GM12873 (cell line): ENCODE data around the gene SHCBP1.

Experiments
- TF ChIP-seq, protein P1 (sequence below): IDR thresholded peaks from 2 replicates; pipeline ENCODE4 v1.5.1; 2012; ENCODE audit warnings: low read depth, mild to moderate bottlenecking, moderate library complexity, low read length, control low read depth; ENCODE audit not compliant: insufficient read depth; ENCODE audit errors: missing control alignments

The SHCBP1 gene

DNA sequence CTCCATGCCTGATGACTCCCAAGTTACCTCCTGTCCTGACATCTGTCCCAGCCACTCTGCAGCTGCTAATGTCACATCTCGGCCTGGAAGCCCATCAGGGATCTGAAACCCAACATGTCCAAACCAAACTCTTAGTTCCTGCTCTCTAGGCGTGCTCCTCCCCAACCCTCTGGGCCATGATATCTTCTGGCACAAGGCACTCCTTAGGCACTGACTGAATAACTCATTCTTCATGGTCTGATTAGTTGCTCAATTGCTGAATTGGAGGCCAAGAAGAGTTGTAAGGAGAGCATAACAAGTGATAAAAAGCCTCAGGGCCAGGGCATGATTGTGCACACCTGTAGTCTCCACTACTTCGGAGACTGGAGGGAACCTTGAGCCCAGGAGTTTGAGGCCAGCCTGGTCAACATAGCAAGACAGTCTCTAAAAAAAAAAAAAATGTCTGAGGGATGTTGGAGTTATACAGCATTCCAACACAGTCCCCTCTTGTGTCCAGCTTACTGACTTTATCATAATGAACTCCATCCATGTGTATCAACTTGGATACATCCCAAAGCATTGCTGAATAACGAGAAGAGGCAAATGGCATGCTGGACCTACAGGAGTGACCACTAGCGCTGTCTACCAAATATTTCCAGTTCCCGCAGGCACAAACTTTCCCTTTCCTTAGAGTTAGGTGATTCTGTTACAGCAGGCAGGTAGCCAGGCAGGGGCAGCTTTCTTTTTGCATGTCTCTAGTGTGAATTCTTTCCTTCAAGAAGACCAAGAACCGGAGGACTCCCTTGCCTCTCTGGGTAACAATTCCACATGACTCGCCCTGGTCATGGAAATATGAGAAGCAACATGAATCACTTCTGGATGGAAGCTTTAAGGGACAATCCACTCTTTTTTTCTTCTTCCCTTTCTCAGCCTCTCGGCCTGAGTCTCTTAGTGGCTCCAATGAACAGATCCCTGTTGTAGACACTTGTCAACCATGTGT, 18.1 kb upstream of the SHCBP1 start:
- TF ChIP-seq, protein P1, sequence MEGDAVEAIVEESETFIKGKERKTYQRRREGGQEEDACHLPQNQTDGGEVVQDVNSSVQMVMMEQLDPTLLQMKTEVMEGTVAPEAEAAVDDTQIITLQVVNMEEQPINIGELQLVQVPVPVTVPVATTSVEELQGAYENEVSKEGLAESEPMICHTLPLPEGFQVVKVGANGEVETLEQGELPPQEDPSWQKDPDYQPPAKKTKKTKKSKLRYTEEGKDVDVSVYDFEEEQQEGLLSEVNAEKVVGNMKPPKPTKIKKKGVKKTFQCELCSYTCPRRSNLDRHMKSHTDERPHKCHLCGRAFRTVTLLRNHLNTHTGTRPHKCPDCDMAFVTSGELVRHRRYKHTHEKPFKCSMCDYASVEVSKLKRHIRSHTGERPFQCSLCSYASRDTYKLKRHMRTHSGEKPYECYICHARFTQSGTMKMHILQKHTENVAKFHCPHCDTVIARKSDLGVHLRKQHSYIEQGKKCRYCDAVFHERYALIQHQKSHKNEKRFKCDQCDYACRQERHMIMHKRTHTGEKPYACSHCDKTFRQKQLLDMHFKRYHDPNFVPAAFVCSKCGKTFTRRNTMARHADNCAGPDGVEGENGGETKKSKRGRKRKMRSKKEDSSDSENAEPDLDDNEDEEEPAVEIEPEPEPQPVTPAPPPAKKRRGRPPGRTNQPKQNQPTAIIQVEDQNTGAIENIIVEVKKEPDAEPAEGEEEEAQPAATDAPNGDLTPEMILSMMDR = no peak

DNA sequence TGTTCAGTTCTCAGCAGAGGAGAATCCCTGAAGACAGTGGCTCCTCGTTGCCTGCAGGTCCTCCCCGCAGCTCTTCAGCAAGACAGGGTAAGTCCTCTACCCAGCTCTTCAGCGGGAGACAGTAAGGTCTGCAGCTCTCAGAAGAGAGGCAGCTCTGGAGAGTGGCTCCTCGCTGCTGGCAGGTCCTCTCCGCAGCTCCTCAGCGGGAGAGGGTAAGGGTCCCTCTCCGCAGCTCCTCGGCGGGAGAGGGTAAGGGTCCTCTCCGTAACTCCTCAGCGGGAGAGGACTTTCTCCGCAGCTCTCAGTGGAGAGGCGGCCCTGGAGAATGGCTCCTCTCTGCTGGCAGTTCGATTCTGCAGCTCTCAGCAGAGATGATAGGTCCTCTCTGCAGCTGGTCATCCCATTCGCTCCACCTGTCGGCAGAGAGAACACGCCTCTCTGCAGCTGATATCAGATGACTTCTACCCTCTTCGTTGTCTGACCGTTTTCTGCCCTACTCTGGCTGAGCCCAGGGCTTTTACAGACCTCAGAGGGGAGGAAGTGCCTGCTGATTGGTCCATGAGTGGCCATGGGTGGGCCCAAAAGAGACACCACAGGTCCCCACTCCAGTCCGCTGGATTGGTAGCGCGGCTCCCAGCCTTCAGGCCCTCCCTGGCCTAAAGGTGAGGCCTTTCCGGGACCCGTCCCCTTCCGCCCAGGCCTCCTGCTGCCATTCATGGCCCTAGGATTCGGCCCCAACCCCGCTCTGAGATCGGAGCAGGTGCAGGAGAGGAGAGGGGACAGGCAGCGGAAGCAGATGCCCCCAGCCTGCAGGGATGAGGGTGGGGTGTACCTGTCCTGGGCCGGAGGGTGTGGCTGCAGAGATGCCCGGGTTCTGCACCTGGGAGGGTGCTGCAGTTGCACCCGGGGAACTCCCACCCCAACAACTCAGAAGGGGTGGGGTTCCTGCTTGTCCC, 11.9 kb upstream of the SHCBP1 start:
- TF ChIP-seq, protein P1 = no peak

DNA sequence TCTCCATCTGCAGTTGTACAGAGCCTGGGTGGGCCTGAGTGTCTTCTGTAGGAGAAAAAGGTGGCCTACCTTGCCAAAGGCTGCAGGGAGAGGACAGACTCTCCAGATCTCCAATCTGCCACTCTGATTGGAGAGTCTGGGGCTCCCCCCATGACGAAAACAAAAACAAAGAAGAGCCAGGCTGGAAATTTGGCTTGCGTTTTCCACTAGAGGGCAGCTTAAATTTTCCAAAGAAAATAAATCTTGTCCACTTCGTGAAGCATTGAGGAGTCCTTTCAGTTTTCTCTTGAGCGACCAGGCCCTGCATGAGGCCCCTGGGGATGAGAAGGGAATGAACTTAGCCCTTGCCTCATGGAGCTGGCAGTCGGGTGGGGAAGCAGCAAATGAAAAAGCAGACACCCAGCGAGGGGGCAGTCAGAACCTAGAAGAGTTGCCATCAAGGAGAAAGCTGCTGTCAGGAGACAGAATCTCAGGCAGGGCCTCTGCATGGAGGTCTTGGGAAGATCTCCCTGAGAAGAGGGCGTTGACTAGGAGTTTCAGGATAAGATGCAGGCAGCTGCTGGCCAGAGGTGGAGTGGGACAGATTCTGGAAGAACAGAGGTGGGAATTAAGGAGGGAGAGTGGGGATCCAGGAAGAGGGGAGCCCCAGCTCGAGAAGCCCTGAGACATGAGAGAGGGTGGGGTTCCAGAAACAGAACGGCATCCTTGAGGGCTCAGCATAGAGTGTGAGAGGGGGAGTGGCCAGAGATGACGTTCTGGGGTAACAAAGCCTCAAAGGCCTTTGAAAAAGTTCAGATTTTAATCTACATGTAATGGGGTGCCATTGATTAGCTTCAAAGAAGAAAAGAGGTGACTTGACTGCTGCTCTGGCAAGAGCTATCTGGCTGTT, 8.4 kb upstream of the SHCBP1 start:
- TF ChIP-seq, protein P1 = peak; percentile 22

DNA sequence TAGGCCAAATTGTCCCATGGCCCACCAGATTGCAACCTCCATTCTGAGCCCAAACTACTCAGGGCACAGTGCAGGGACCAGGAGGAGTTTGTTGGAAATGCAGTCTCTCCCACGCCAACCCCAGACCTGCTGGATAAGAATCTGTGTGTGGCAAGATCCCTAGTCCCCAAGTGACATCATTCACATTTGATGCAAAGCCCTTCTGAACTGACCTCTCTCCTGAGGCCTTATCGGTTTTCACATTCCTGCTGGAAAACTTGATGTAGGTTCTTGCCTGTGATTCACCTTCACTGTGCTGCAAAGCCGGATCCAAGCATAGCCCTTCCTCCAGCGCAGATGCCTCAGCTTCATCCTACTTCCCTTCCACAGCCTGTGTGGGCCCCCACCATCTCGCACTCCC, 6.6 kb upstream of the SHCBP1 start:
- TF ChIP-seq, protein P1 = no peak

DNA sequence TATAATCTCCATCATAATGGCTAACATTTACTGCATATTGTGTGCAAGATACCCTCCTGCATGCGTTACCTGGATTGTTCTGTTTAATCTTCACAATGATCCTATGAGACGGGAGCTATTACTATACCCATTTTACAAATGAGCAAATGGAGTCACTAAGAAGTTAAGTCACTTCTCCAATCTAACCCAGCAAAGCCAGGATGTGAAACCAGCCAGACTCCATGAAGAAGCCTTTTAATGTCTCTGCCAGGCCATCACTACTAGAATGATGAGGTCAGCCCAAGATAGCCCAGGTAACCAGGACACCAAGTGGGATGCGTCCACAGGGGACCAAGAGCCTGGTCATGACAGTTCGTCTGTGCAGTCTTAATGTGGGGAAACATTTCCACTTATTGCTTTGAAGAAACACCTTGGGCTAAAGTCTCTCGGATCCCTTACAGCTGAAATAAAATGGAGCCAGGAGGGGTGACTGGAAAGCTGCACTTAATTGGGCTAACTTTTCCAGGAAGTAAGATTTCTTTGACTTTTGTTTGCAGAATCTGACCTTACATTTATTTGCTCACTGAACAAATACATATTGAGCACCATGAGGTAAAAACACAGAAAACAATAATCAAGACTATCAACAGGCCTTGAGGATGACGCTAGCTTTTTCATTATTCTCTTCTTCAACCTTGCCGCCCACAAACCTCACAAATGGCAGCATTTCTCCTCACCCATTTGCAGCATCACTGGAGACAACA, 926 bp upstream of the SHCBP1 start:
- TF ChIP-seq, protein P1 = no peak

DNA sequence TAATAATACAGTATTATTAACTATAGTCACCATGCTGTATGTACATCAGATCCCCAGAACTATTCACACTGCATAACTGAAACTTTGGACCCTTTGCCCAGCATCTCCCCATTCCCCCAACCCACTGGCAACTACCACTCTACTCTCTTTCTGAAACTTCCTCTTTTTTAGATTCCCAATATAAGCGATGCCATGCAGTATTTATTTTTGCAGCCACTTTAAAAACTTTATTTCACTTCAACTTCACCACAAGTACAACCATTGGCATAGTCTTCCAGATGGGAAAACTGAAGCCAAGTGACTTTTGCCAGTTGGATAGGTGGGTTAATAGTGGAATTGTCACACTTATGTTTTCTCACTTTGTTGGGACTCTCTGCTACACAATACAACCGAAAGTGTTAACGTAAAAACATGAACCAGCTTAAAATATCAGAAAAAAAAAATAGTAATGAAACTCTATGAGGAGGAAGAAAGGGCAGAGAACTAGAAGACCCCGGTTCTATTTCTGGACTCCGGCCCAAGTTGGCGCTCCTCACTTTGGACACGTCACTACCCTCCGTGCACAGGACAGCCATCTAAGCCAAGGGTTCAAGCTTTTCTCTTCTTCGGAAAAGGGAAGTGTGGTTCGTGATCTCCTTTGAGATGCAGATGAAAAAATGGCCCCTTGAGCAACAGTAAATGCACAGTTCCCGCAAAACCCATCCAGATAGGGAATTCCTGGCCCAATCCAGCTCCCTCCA, 743 bp downstream of the SHCBP1 start:
- TF ChIP-seq, protein P1 = no peak
